Ovary (tissue), 9 donors: ENCODE data around the gene VTN. TPM values are rescaled to one million over a fixed set of nuclear protein-coding genes. Genes with fewer than 3 reads are reported as not detected.

ENCODE experiments used
- DNase-seq, 5 donors: peaks; one replicate each; pipeline ENCODE4 v3.0.0-alpha.2; 2019 to 2020
- H3K27ac ChIP-seq, 2 donors: fragments of 200-600 bp; one replicate each; pipeline versions ENCODE4 v1.5.1 to v1.8.0; 2019 to 2022
- H3K27me3 ChIP-seq: fragments of 200-600 bp; one replicate; pipeline ENCODE4 v1.8.0; 2022
- H3K36me3 ChIP-seq: fragments of 200-600 bp; sonication (generic); one replicate; pipeline ENCODE4 v1.5.1; 2019
- H3K4me1 ChIP-seq: one replicate; pipeline ENCODE4 v1.8.1; 2013; ENCODE audit warnings: mild to moderate bottlenecking, moderate library complexity; ENCODE audit not compliant: insufficient read depth
- H3K4me3 ChIP-seq: fragments of 200-600 bp; sonication (generic); one replicate; pipeline ENCODE4 v1.5.1; 2017
- H3K9me3 ChIP-seq, 2 donors: fragments of 200-600 bp in 1 of 2; sonication (generic) in 1 of 2; one replicate each; pipeline versions ENCODE4 v1.5.1 to v1.8.1; 2013 to 2019; ENCODE audit warnings: mild to moderate bottlenecking in 1 of 2, moderate library complexity in 1 of 2
- CTCF ChIP-seq, 3 donors: fragments of 450-650 bp in 2 of 3; fragments of 200-600 bp in 1 of 3; IDR thresholded peaks; one replicate each; pipeline versions ENCODE4 v1.5.1 to v1.8.0; 2016 to 2022; ENCODE audit warnings: antibody characterized with exemption in 3 of 3, mild to moderate bottlenecking in 1 of 3
- EP300 ChIP-seq: sonication (generic); formaldehyde crosslinking; IDR thresholded peaks from one replicate; pipeline ENCODE4 v1.6.1; 2017; ENCODE audit warnings: antibody characterized with exemption
- POLR2A ChIP-seq: fragments of 450-650 bp; IDR thresholded peaks from one replicate; pipeline ENCODE4 v1.6.1; 2017; ENCODE audit warnings: antibody characterized with exemption, mild to moderate bottlenecking, moderate library complexity
- WGBS, 3 donors: extraction: QIAGEN DNeasy Blood & Tissue Kit in 1 of 3; methylation state at CpG; one replicate each; pipeline versions ENCODE4 v1.1.5 to v1.1.7; 2013 to 2017; 5-methylcytosine and 5-hydroxymethylcytosine counted together
- intact Hi-C, 4 donors: fragments of 100-400 bp; cut with DNase I; formaldehyde crosslinking; loops; one replicate each; pipeline versions ENCODE4 v1.11.0 to v1.15.1; 2022 to 2023
- polyA plus RNA-seq, 2 donors: library from polyadenylated mRNA; stranded (reverse); fragments of 200-250 nt in 1 of 2; fragments of 350-450 nt in 1 of 2; fragmentation: Illumina TruSeq in 1 of 2; extraction: RNeasy Lipid Tissue Mini Kit (QIAGEN cat#74804) in 1 of 2; gene quantifications; one replicate each; pipeline ENCODE4 v1.2.3, GENCODE V29; 2013 to 2014
- total RNA-seq, 7 donors: library from RNA; depleted of rRNA in 2 of 7; stranded (reverse); fragments of >200 nt in 2 of 7; fragmentation: NEBNext Ultra II Directional in 3 of 7; extraction: Animal tissue kit (Norgen Biotek cat#: 25700) in 3 of 7; gene quantifications; one replicate each; pipeline versions ENCODE4 v1.1.0 to v1.2.4, GENCODE V29; 2016 to 2023
- donor health status: DM: no; HTN: no; CAD: no; lungs with moderate emphysema.
- donor health status: DM: no; HTN: no; CAD: no.
- donor health status: Bipolar disorder and iron deficiency.
- donor health status: DM: yes; HTN: yes; CAD: no.
- donor health status: DM: no; HTN: no; CAD: no.
- donor health status: DM: yes; HTN: yes; CAD: no.

The VTN gene
- total and polyA plus RNA-seq, 9 donors, result 0.25 to 20.5 (median 4.1) TPM; not detected in 1

GRCh38 chr17:28334666-28335200, 35.4 kb downstream of the VTN start:
- H3K36me3 ChIP-seq, result no peaks in the 10 kb centered on the region
- H3K27me3 ChIP-seq, result no peaks in the 10 kb centered on the region
- TF ChIP-seq POLR2A, result no peak
- no peak for TF ChIP-seq CTCF (IDR thresholded peaks at IDR 0.05)
- TF ChIP-seq EP300, result no peak
- 3 to 5% (median 4%) methylated on average over 18 of the region's 18 CpGs for WGBS, 3 donors
- intact Hi-C loops, result loop anchor here in 2 of 4 donors (5.0 kb wide), 1 partner anchor 618 kb away; the partner anchor contains the start of gene PHF12 (in 2 of the 2)
- DNase-seq, result no peak
- H3K4me1 ChIP-seq, result peaks cover 5% of the 10 kb centered on the region
- peak overlapping the region in 1 of 2 donors; percentile 73 for H3K27ac ChIP-seq
- H3K9me3 ChIP-seq, result no peaks in the 10 kb centered on the region
- peak overlapping the region; percentile 94 for H3K4me3 ChIP-seq

- no peaks in the 10 kb centered on the region for H3K27me3 ChIP-seq
- TF ChIP-seq EP300, result no peak
- intact Hi-C loops, result no loop called here
- no peak for DNase-seq
- H3K4me1 ChIP-seq, result peaks cover 5% of the 10 kb centered on the region
- no peak overlapping the region for H3K27ac ChIP-seq
- H3K36me3 ChIP-seq, result no peaks in the 10 kb centered on the region
- WGBS, 3 donors, result 45 to 54% (median 47%) methylated on average over 6 of the region's 6 CpGs
- peak overlapping the region; percentile 94 for H3K4me3 ChIP-seq
- no peaks in the 10 kb centered on the region for H3K9me3 ChIP-seq
These were observed 35.9 kb downstream of the VTN start for GRCh38 chr17:28334171-28334570.

GRCh38 chr17:28333083-28333746, 36.9 kb downstream of the VTN start:
- DNase-seq, result no peak
- 40 to 58% (median 44%) methylated on average over 1 of the region's 1 CpG for WGBS, 3 donors
- TF ChIP-seq CTCF (IDR thresholded peaks at IDR 0.05), result no peak
- TF ChIP-seq POLR2A, result no peak
- TF ChIP-seq EP300, result no peak

GRCh38 chr17:28331891-28332420, 38.2 kb downstream of the VTN start:
- intact Hi-C loops, result no loop called here
- no peak overlapping the region for H3K27ac ChIP-seq
- peak in 1 of 5 donors; percentile 4 for DNase-seq
- peaks cover 5% of the 10 kb centered on the region for H3K4me1 ChIP-seq
- no peaks in the 10 kb centered on the region for H3K27me3 ChIP-seq
- 84 to 89% (median 89%) methylated on average over 6 of the region's 6 CpGs for WGBS, 3 donors
- TF ChIP-seq EP300 (no peak), POLR2A (no peak), CTCF (IDR thresholded peaks at IDR 0.05) (no peak)
- H3K36me3 ChIP-seq, result no peaks in the 10 kb centered on the region
- H3K9me3 ChIP-seq, result no peaks in the 10 kb centered on the region
- no peak overlapping the region for H3K4me3 ChIP-seq

More at GRCh38 chr17:28333083-28333746, 36.9 kb downstream of the VTN start:
- no peaks in the 10 kb centered on the region for H3K36me3 ChIP-seq
- H3K27ac ChIP-seq, result no peak overlapping the region
- peaks cover 5% of the 10 kb centered on the region for H3K4me1 ChIP-seq
- no peak overlapping the region for H3K4me3 ChIP-seq
- no peaks in the 10 kb centered on the region for H3K9me3 ChIP-seq
- H3K27me3 ChIP-seq, result no peaks in the 10 kb centered on the region
- intact Hi-C loops, result no loop called here

- Histone ChIP-seq H3K27me3 (no peaks in the 10 kb centered on the region), H3K36me3 (no peaks in the 10 kb centered on the region), H3K4me3 (no peak overlapping the region), H3K9me3 (no peaks in the 10 kb centered on the region), H3K4me1 (peaks cover 4% of the 10 kb centered on the region), H3K27ac (no peak overlapping the region)
- TF ChIP-seq CTCF (IDR thresholded peaks at IDR 0.05) (no peak), EP300 (no peak), POLR2A (no peak)
- DNase-seq, result peak in 1 of 5 donors; percentile 9
- WGBS, 3 donors, result 88 to 93% (median 90%) methylated on average over 5 of the region's 5 CpGs
- intact Hi-C loops, result no loop called here
These were observed 39.4 kb downstream of the VTN start for GRCh38 chr17:28330671-28331070.
